Breast epithelium (tissue), 4 donors: ENCODE results near the gene OR2A1. TPM values are rescaled to one million over a fixed set of nuclear protein-coding genes. Genes with fewer than 3 reads are reported as not detected.
"Not testable (repeated sequence)": the region's sequence is repeated elsewhere in the genome, so short reads cannot be mapped to it uniquely, and the experiment has no call there.

Experiments
- DNase-seq, 2 donors: peaks; one replicate each; pipeline ENCODE4 v3.0.0-alpha.2; 2019; ENCODE audit warnings: low spot score in 2 of 2
- H3K27ac ChIP-seq, 2 donors: fragments of 200-600 bp; sonication (generic) in 1 of 2; one replicate each; pipeline ENCODE4 v1.5.1; 2016 to 2019; ENCODE audit warnings: mild to moderate bottlenecking in 1 of 2
- H3K27me3 ChIP-seq, 2 donors: fragments of 200-600 bp; sonication (generic) in 1 of 2; one replicate each; pipeline versions ENCODE4 v1.5.1 to v1.6.0; 2017 to 2019; ENCODE audit warnings: control low read depth in 1 of 2, mild to moderate bottlenecking in 1 of 2
- H3K36me3 ChIP-seq: fragments of 200-600 bp; one replicate; pipeline ENCODE4 v1.5.1; 2019
- H3K4me1 ChIP-seq, 2 donors: fragments of 200-600 bp; sonication (generic); one replicate each; pipeline ENCODE4 v1.5.1; 2016 to 2019; ENCODE audit warnings: control low read depth in 1 of 2
- H3K4me3 ChIP-seq, 3 donors: fragments of 200-600 bp; sonication (generic); 1 replicate in 2 of 3; 2 replicates in 1 of 3; pipeline ENCODE4 v1.5.1; 2016 to 2019; ENCODE audit warnings: mild to moderate bottlenecking in 3 of 3, moderate library complexity in 2 of 3
- H3K9me3 ChIP-seq, 2 donors: fragments of 200-600 bp; sonication (generic) in 1 of 2; one replicate each; pipeline ENCODE4 v1.5.1; 2016 to 2019; ENCODE audit warnings: control low read depth in 1 of 2
- POLR2AphosphoS5 ChIP-seq, 3 donors: sonication (generic); formaldehyde crosslinking; IDR thresholded peaks; one replicate each; pipeline ENCODE4 v1.6.1; 2017; ENCODE audit warnings: antibody characterized with exemption in 3 of 3
- intact Hi-C: fragments of 100-400 bp; cut with DNase I; formaldehyde crosslinking; loops from one replicate; pipeline ENCODE4 v1.15.1; 2023; ENCODE audit warnings: low total_unique reads
- total RNA-seq, 3 donors: library from RNA; depleted of rRNA; stranded (reverse); fragments of >200 nt; gene quantifications; one replicate each; pipeline ENCODE4 v1.1.0, GENCODE V29; 2016

The OR2A1 gene
- total RNA-seq, 3 donors from 2014 or later: 0.15 to 0.33 (median 0.32) TPM

- H3K27me3 ChIP-seq, H3K36me3 ChIP-seq, H3K4me3 ChIP-seq, H3K4me1 ChIP-seq, intact Hi-C loops, H3K9me3 ChIP-seq: not testable (repeated sequence)
- peak in 1 of 3 donors; percentile 63 for TF ChIP-seq POLR2AphosphoS5 (IDR thresholded peaks at IDR 0.05)
- DNase-seq: peak; percentile 37 to 96
- peak overlapping the region; percentile 70 to 79 for H3K27ac ChIP-seq
Measured at GRCh38 chr7:144351667-144352066, 39.4 kb downstream of the OR2A1 start.

DNA sequence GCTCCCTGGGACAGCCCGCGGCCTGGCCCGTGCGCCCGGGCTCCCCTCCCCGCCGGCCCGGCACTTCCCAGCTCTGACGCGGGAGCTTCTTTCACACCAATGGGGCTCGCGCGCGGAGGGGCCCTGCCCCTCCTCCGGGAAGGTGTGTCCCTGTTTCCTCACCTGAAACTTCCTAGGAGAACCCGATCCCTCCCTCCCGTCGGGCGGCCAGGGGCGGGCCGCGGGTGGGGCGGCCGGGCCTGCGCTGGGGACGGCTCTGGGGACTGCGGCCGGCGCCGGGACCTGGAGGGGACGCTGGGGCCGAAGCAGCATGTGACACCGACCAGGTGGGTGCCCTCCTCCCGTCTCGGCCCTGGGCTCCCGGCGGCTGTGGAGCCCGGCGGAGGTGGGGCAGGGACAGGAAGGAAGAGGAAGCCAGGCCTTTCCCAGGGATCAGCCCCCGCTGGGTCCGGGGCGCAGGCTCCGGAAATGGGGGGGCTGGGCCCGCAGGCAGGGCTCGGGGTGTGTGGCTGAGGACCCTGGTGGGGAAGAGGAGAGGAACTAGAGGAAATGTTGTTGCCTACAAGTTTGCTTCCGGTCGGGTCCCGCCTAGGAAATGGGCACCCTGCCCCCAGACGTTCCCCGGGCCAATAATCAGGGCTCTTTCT is 43.1 kb downstream of the OR2A1 start, which contains the start of gene ARHGEF5:
Gene ARHGEF5 (plus strand): TSS at position 227 of the 647 bp plus-strand sequence. CDS start 7,268 bp downstream, outside the sequence.
- peak within 1 kb of the TSS; percentile 15 to 57 (median 36) for H3K4me3 ChIP-seq

DNA sequence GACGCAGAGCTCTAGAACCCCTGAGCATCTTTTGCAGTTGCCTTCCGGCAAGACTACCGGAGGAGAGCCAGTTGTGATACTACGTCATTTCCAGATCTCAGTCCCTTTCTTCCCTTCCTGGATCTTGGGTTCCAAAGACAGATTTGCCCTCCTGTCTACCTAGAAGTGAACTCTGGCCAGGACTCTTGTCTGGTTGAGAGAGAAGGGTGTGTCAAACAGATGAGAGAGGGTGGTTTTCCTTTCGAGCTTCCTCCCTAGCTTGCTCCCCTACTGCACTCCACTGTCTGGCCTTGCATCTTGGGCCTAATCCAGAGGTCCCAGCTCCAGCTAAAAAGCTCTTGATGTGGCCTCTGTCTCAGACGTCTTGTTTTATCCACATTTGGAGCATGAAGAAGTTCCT is 44.0 kb downstream of the OR2A1 start:
- H3K27me3 ChIP-seq, DNase-seq, H3K9me3 ChIP-seq, intact Hi-C loops, H3K27ac ChIP-seq, H3K4me3 ChIP-seq, H3K4me1 ChIP-seq, H3K36me3 ChIP-seq: not testable (repeated sequence)

More for the DNA sequence above, 43.1 kb downstream of the OR2A1 start, which contains the start of gene ARHGEF5:
- DNase-seq, H3K27me3 ChIP-seq, intact Hi-C loops, H3K36me3 ChIP-seq, H3K4me1 ChIP-seq, H3K9me3 ChIP-seq: not testable (repeated sequence)
- H3K27ac ChIP-seq: peak within 1 kb of the TSS in 1 of 2 donors; percentile 62

DNA sequence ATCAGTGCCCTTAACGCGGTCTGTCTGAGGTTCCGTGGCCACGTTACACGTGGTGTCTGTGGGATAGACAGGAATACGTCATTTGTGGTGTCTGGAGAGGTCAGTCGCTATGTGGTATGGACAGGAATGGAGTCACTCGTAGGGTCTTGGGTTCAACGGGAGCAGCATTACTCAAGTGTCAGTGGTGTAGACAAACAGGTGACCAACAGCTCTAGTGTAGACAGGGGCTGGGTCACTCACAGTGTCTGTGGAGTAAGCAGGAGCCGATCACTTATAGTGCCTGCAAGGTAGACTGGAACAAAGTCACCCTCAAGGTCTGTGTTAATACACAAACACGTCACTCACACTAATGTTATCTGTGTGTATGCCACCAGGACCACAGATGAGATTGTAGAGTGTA is 44.6 kb downstream of the OR2A1 start:
- H3K36me3 ChIP-seq, H3K27me3 ChIP-seq, intact Hi-C loops, H3K9me3 ChIP-seq, H3K4me1 ChIP-seq, DNase-seq: not testable (repeated sequence)
- Histone ChIP-seq H3K27ac (peak overlapping the region in 1 of 2 donors; percentile 12), H3K4me3 (peak overlapping the region in 1 of 3 donors; percentile 19)

DNA sequence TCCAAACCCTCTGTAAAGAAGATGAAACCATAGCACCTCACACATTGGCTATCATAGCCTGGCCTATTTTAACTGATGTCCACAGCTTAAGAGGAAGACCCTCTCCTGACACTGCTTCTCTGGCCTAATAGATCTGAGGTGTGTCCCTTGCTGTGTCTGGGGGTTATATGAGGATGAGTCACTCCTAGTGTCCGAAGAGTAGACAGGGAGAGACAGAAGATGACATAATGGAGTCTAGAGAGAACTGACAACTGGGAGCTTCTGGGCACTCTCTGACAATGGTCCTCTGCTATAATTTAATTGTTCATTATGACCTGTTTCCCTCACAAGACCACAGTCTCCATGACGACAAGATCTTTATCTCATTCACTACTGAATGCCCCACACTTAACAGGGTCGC is 49.8 kb downstream of the OR2A1 start:
- H3K9me3 ChIP-seq, H3K27me3 ChIP-seq, H3K36me3 ChIP-seq, H3K4me1 ChIP-seq, H3K4me3 ChIP-seq, intact Hi-C loops, DNase-seq, H3K27ac ChIP-seq: not testable (repeated sequence)

DNA sequence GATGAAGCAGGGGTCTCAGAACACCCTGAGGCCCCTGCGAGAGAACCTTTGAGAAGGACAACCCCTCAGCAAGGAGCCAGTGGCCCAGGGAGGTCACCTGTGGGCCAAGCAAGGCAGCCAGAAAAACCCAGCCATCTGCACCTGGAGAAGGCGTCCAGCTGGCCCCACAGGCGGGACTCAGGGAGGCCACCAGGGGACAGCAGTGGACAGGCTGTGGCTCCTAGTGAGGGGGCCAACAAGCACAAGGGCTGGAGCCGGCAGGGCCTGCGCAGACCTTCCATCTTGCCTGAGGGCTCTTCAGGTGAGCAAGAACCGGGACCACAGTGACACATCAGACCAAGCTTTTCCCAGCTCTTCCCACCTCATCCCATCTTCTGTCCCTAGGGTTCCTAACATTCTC is 53.3 kb downstream of the OR2A1 start:
- H3K27ac ChIP-seq, H3K4me3 ChIP-seq, DNase-seq, H3K4me1 ChIP-seq, H3K36me3 ChIP-seq, H3K27me3 ChIP-seq, intact Hi-C loops, H3K9me3 ChIP-seq: not testable (repeated sequence)

DNA sequence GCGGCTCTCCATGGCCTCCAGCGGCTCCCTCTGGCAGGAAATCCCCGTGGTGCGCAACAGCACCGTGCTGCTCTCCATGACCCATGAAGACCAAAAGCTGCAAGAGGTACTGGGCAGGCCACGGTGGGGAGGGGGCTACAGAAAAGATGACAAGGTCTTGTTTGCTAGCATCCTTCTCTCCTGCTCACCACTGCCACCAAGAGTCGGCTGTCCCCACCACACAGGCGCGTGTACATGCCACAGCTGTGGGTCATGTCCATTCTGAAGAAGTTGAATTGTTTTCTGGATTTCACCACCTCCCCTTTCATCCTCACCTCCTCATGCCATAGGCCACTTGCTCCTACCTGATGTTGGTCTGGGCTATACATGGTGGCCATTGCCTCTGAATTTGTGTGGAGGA is 55.0 kb downstream of the OR2A1 start:
- DNase-seq, H3K4me3 ChIP-seq, H3K27ac ChIP-seq, intact Hi-C loops, H3K9me3 ChIP-seq, H3K4me1 ChIP-seq, H3K36me3 ChIP-seq, H3K27me3 ChIP-seq: not testable (repeated sequence)

DNA sequence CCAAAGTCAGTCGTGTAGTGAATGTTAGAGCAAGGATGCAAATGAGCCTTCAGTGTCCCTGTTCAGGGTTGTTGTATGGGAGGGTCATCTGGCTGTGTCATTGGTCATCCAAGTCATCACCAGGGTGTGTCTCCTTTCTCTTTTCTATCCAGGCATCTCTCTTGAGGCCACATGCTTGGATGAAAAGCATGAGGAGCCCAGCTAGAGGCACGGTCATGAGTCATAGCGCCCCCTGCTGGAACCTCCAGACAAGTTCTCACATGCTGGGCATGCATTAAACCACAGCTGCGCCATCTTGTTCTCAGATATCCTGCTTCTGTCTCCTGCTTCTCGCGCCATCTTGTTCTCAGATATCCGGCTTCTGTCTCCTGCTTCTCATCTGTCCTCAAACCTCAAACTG is 57.0 kb downstream of the OR2A1 start:
- intact Hi-C loops, DNase-seq, H3K36me3 ChIP-seq, H3K27ac ChIP-seq, H3K9me3 ChIP-seq, H3K27me3 ChIP-seq, H3K4me1 ChIP-seq, H3K4me3 ChIP-seq: not testable (repeated sequence)

Other genes starting within 250 kb of the OR2A1 start
- gene OR2A25, start 242.6 kb upstream of the OR2A1 start, total RNA-seq: not detected
- not detected for gene OR2A12, start 226.1 kb upstream of the OR2A1 start, total RNA-seq
- not detected for gene OR2A2, start 202.8 kb upstream of the OR2A1 start, total RNA-seq
- gene OR2A14, start 189.2 kb upstream of the OR2A1 start, total RNA-seq: not detected
- 10 to 100 TPM in 1 of 3 donors, 1 to 10 TPM in 1, under 1 TPM in 1; 0.80 to 31.5 (median 8.8) TPM for gene CTAGE4, start 129.0 kb upstream of the OR2A1 start, total RNA-seq
- 10 to 100 TPM in 2 of 3 donors, 1 to 10 TPM in 1; 4.3 to 31.8 (median 15.4) TPM for gene ARHGEF35, start 116.6 kb upstream of the OR2A1 start, total RNA-seq
- under 1 TPM; under 0.01 to 0.66 (median 0.15) TPM for gene OR2A42, start 72.8 kb upstream of the OR2A1 start, total RNA-seq
- 10 to 100 TPM in 2 of 3 donors, 1 to 10 TPM in 1; 4.2 to 59.0 (median 14.7) TPM for gene OR2A7, start 47.6 kb upstream of the OR2A1 start, total RNA-seq
- gene CTAGE8, start 43.1 kb upstream of the OR2A1 start, total RNA-seq: 1 to 10 TPM in 2 of 3 donors, under 1 TPM in 1; 0.48 to 4.3 (median 2.9) TPM
- gene ARHGEF5, start 43.0 kb downstream of the OR2A1 start, total RNA-seq: 10 to 100 TPM in 2 of 3 donors, 1 to 10 TPM in 1; 5.9 to 71.7 (median 31.8) TPM
- gene NOBOX, start 91.3 kb downstream of the OR2A1 start, total RNA-seq: not detected